ENCODE data around the gene UBE2F.

- TF ChIP-seq CTCF (conservative IDR thresholded peaks at IDR 0.05; ENCODE audit: low read depth, low read length) = no peak
- TF ChIP-seq EZH2 (IDR thresholded peaks at IDR 0.05; ENCODE audit: borderline replicate concordance, low read depth, low read length, poor library complexity, severe bottlenecking) = no peak
These were observed 5.4 kb downstream of the UBE2F start for GRCh38 chr2:237972211-237972610.

All from A673 (cell line).